ENCODE measurements around the gene DNAH1. TPM values are rescaled to one million over a fixed set of nuclear protein-coding genes. Genes with fewer than 3 reads are reported as not detected.

The DNAH1 gene
- total RNA-seq, 1 donor from 2014 or later, result 8.9 TPM

- Mint-ChIP-seq H3K27me3 (ENCODE audit: unreplicated experiment) (no peaks in the 10 kb centered on the region), H3K4me1 (ENCODE audit: low read depth, unreplicated experiment) (no peaks in the 10 kb centered on the region), H3K36me3 (ENCODE audit: unreplicated experiment) (no peaks in the 10 kb centered on the region), H3K9me3 (ENCODE audit: unreplicated experiment) (peaks cover 6% of the 10 kb centered on the region), H3K27ac (ENCODE audit: unreplicated experiment) (no peak overlapping the region), H3K4me3 (ENCODE audit: unreplicated experiment) (no peak overlapping the region)
- no peak for TF ChIP-seq CTCF (IDR thresholded peaks at IDR 0.05; ENCODE audit: partially characterized antibody, unreplicated experiment)
- no peak for DNase-seq
Observed at GRCh38 chr3:52391096-52391495, 75.0 kb downstream of the DNAH1 start.

- Mint-ChIP-seq H3K27me3 (ENCODE audit: unreplicated experiment) (no peaks in the 10 kb centered on the region), H3K4me3 (ENCODE audit: unreplicated experiment) (no peak overlapping the region), H3K36me3 (ENCODE audit: unreplicated experiment) (no peaks in the 10 kb centered on the region), H3K4me1 (ENCODE audit: low read depth, unreplicated experiment) (no peaks in the 10 kb centered on the region), H3K27ac (ENCODE audit: unreplicated experiment) (no peak overlapping the region), H3K9me3 (ENCODE audit: unreplicated experiment) (peaks cover 6% of the 10 kb centered on the region)
- no peak for DNase-seq
- no peak for TF ChIP-seq CTCF (IDR thresholded peaks at IDR 0.05; ENCODE audit: partially characterized antibody, unreplicated experiment)
Observed at GRCh38 chr3:52392216-52392930, 76.3 kb downstream of the DNAH1 start.

GRCh38 chr3:52393131-52393807, 77.2 kb downstream of the DNAH1 start:
- no peak overlapping the region for H3K4me3 Mint-ChIP-seq (ENCODE audit: unreplicated experiment)
- TF ChIP-seq CTCF (IDR thresholded peaks at IDR 0.05; ENCODE audit: partially characterized antibody, unreplicated experiment), result no peak
- no peaks in the 10 kb centered on the region for H3K4me1 Mint-ChIP-seq (ENCODE audit: low read depth, unreplicated experiment)
- H3K36me3 Mint-ChIP-seq (ENCODE audit: unreplicated experiment), result no peaks in the 10 kb centered on the region
- no peak for DNase-seq
- no peak overlapping the region for H3K27ac Mint-ChIP-seq (ENCODE audit: unreplicated experiment)
- H3K27me3 Mint-ChIP-seq (ENCODE audit: unreplicated experiment), result no peaks in the 10 kb centered on the region
- H3K9me3 Mint-ChIP-seq (ENCODE audit: unreplicated experiment), result peaks cover 4% of the 10 kb centered on the region

- no peaks in the 10 kb centered on the region for H3K36me3 Mint-ChIP-seq (ENCODE audit: unreplicated experiment)
- peaks cover 4% of the 10 kb centered on the region for H3K9me3 Mint-ChIP-seq (ENCODE audit: unreplicated experiment)
- no peak overlapping the region for H3K4me3 Mint-ChIP-seq (ENCODE audit: unreplicated experiment)
- no peak overlapping the region for H3K27ac Mint-ChIP-seq (ENCODE audit: unreplicated experiment)
- H3K27me3 Mint-ChIP-seq (ENCODE audit: unreplicated experiment), result peaks cover 1% of the 10 kb centered on the region
- TF ChIP-seq CTCF (IDR thresholded peaks at IDR 0.05; ENCODE audit: partially characterized antibody, unreplicated experiment), result no peak
- no peak for DNase-seq
- no peaks in the 10 kb centered on the region for H3K4me1 Mint-ChIP-seq (ENCODE audit: low read depth, unreplicated experiment)
Observed at GRCh38 chr3:52393959-52394670, 78.0 kb downstream of the DNAH1 start.

Measured in glutamatergic neuron (in vitro differentiated cells).